ENCODE measurements around the gene ARMH3. TPM values are rescaled to one million over a fixed set of nuclear protein-coding genes. Genes with fewer than 3 reads are reported as not detected.
A peak's percentile ranks its signal among the peaks of the same experiment; 100 is the strongest.
"Not testable (repeated sequence)": the region's sequence is repeated elsewhere in the genome, so short reads cannot be mapped to it uniquely, and the experiment has no call there.

The ARMH3 gene
- total RNA-seq, 2 donors from 2014 or later: 36.5 to 39.3 TPM

GRCh38 chr10:102020938-102021337, 35.0 kb downstream of the ARMH3 start:
- H3K27me3 Mint-ChIP-seq: no peaks in the 10 kb centered on the region

GRCh38 chr10:102017295-102017694, 38.7 kb downstream of the ARMH3 start:
- H3K9me3 Mint-ChIP-seq: no peaks in the 10 kb centered on the region
- H3K4me3 Mint-ChIP-seq: no peak overlapping the region
- no peaks in the 10 kb centered on the region for H3K27me3 Mint-ChIP-seq
- no peak overlapping the region for H3K27ac Mint-ChIP-seq
- H3K4me1 Mint-ChIP-seq (ENCODE audit: low read depth in 2 of 2): no peaks in the 10 kb centered on the region
- ATAC-seq: no peak
- no peak for DNase-seq (ENCODE audit: low spot score)
- peaks cover 14% of the 10 kb centered on the region for H3K36me3 Mint-ChIP-seq

More at GRCh38 chr10:102020938-102021337, 35.0 kb downstream of the ARMH3 start:
- Mint-ChIP-seq H3K27ac (no peak overlapping the region), H3K4me3 (no peak overlapping the region), H3K4me1 (ENCODE audit: low read depth in 2 of 2) (no peaks in the 10 kb centered on the region), H3K36me3 (peaks cover 14% of the 10 kb centered on the region), H3K9me3 (no peaks in the 10 kb centered on the region)
- DNase-seq (ENCODE audit: low spot score) (no peak), ATAC-seq (no peak)

GRCh38 chr10:102016416-102016815, 39.6 kb downstream of the ARMH3 start:
- Mint-ChIP-seq H3K4me1 (ENCODE audit: low read depth in 2 of 2) (no peaks in the 10 kb centered on the region), H3K4me3 (no peak overlapping the region), H3K27me3 (no peaks in the 10 kb centered on the region), H3K27ac (no peak overlapping the region), H3K9me3 (no peaks in the 10 kb centered on the region), H3K36me3 (peaks cover 14% of the 10 kb centered on the region)
- no peak for ATAC-seq
- no peak for DNase-seq (ENCODE audit: low spot score)

- peaks cover 5% of the 10 kb centered on the region for H3K36me3 Mint-ChIP-seq
- H3K9me3 Mint-ChIP-seq: no peaks in the 10 kb centered on the region
- no peak overlapping the region for H3K27ac Mint-ChIP-seq
- H3K4me3 Mint-ChIP-seq: no peak overlapping the region
- H3K27me3 Mint-ChIP-seq: no peaks in the 10 kb centered on the region
- no peak for DNase-seq (ENCODE audit: low spot score)
- no peaks in the 10 kb centered on the region for H3K4me1 Mint-ChIP-seq (ENCODE audit: low read depth in 2 of 2)
- ATAC-seq: no peak
These were observed 45.0 kb downstream of the ARMH3 start for GRCh38 chr10:102010961-102011360.

GRCh38 chr10:102009801-102010425, 46.1 kb downstream of the ARMH3 start:
- peaks cover 6% of the 10 kb centered on the region for H3K36me3 Mint-ChIP-seq
- DNase-seq (ENCODE audit: low spot score) (peak; percentile 76), ATAC-seq (peak; percentile 75 to 78)
- no peak overlapping the region for H3K27ac Mint-ChIP-seq
- no peak overlapping the region for H3K4me3 Mint-ChIP-seq
- no peaks in the 10 kb centered on the region for H3K9me3 Mint-ChIP-seq
- no peaks in the 10 kb centered on the region for H3K27me3 Mint-ChIP-seq
- H3K4me1 Mint-ChIP-seq (ENCODE audit: low read depth in 2 of 2): no peaks in the 10 kb centered on the region

- Mint-ChIP-seq H3K27ac (no peak overlapping the region), H3K4me1 (ENCODE audit: low read depth in 2 of 2) (peaks cover 0 to 4% of the 10 kb centered on the region in 2 donors), H3K36me3 (peaks cover 11% of the 10 kb centered on the region), H3K4me3 (no peak overlapping the region), H3K9me3 (no peaks in the 10 kb centered on the region), H3K27me3 (no peaks in the 10 kb centered on the region)
- no peak for DNase-seq (ENCODE audit: low spot score)
- ATAC-seq: no peak
These were observed 48.2 kb downstream of the ARMH3 start for GRCh38 chr10:102007796-102008195.

GRCh38 chr10:102007031-102007430, 48.9 kb downstream of the ARMH3 start:
- ATAC-seq: not testable (repeated sequence)

GRCh38 chr10:102004376-102004775, 51.6 kb downstream of the ARMH3 start:
- Mint-ChIP-seq H3K4me1 (ENCODE audit: low read depth in 2 of 2) (peaks cover 14 to 15% of the 10 kb centered on the region in 2 donors), H3K9me3 (no peaks in the 10 kb centered on the region), H3K4me3 (no peak overlapping the region), H3K27ac (peak overlapping the region in 1 of 2 donors; percentile 33), H3K36me3 (peaks cover 25% of the 10 kb centered on the region), H3K27me3 (no peaks in the 10 kb centered on the region)
- DNase-seq (ENCODE audit: low spot score) (no peak), ATAC-seq (no peak)

More at GRCh38 chr10:102007031-102007430, 48.9 kb downstream of the ARMH3 start:
- H3K4me3 Mint-ChIP-seq; H3K27ac Mint-ChIP-seq; H3K27me3 Mint-ChIP-seq; H3K4me1 Mint-ChIP-seq (ENCODE audit: low read depth in 2 of 2); DNase-seq (ENCODE audit: low spot score); H3K9me3 Mint-ChIP-seq: not testable (repeated sequence)
- H3K36me3 Mint-ChIP-seq: peaks cover 15% of the 10 kb centered on the region

GRCh38 chr10:102003541-102003940, 52.4 kb downstream of the ARMH3 start:
- DNase-seq (ENCODE audit: low spot score) (no peak), ATAC-seq (no peak)
- Mint-ChIP-seq H3K9me3 (no peaks in the 10 kb centered on the region), H3K27me3 (no peaks in the 10 kb centered on the region), H3K4me3 (no peak overlapping the region), H3K27ac (no peak overlapping the region), H3K4me1 (ENCODE audit: low read depth in 2 of 2) (peaks cover 14 to 15% of the 10 kb centered on the region in 2 donors), H3K36me3 (peaks cover 25% of the 10 kb centered on the region)

- H3K4me1 Mint-ChIP-seq (ENCODE audit: low read depth in 2 of 2): peaks cover 14 to 15% of the 10 kb centered on the region in 2 donors
- no peaks in the 10 kb centered on the region for H3K9me3 Mint-ChIP-seq
- peak overlapping the region; percentile 1 to 63 for H3K27ac Mint-ChIP-seq
- H3K4me3 Mint-ChIP-seq: peak overlapping the region; percentile 26
- H3K27me3 Mint-ChIP-seq: no peaks in the 10 kb centered on the region
- DNase-seq (ENCODE audit: low spot score): no peak
- peak in 1 of 2 donors; percentile 74 for ATAC-seq
- peaks cover 25% of the 10 kb centered on the region for H3K36me3 Mint-ChIP-seq
These were observed 54.4 kb downstream of the ARMH3 start for GRCh38 chr10:102001435-102002068.

GRCh38 chr10:101997803-101998202, 58.2 kb downstream of the ARMH3 start:
- no peak overlapping the region for H3K27ac Mint-ChIP-seq
- peaks cover 14 to 15% of the 10 kb centered on the region in 2 donors for H3K4me1 Mint-ChIP-seq (ENCODE audit: low read depth in 2 of 2)
- no peaks in the 10 kb centered on the region for H3K27me3 Mint-ChIP-seq
- ATAC-seq (no peak), DNase-seq (ENCODE audit: low spot score) (no peak)
- no peak overlapping the region for H3K4me3 Mint-ChIP-seq
- H3K9me3 Mint-ChIP-seq: no peaks in the 10 kb centered on the region
- peaks cover 18% of the 10 kb centered on the region for H3K36me3 Mint-ChIP-seq

- Mint-ChIP-seq H3K36me3 (peaks cover 4% of the 10 kb centered on the region), H3K27ac (peak overlapping the region in 1 of 2 donors; percentile 9), H3K9me3 (no peaks in the 10 kb centered on the region), H3K4me1 (ENCODE audit: low read depth in 2 of 2) (peaks cover 0 to 3% of the 10 kb centered on the region in 2 donors), H3K27me3 (no peaks in the 10 kb centered on the region), H3K4me3 (no peak overlapping the region)
- DNase-seq (ENCODE audit: low spot score): no peak
- ATAC-seq: no peak
These were observed 60.4 kb downstream of the ARMH3 start for GRCh38 chr10:101995451-101996063.

- ATAC-seq: no peak
- Mint-ChIP-seq H3K36me3 (peaks cover 4% of the 10 kb centered on the region), H3K27ac (no peak overlapping the region), H3K4me1 (ENCODE audit: low read depth in 2 of 2) (peaks cover 0 to 3% of the 10 kb centered on the region in 2 donors), H3K4me3 (no peak overlapping the region), H3K9me3 (no peaks in the 10 kb centered on the region), H3K27me3 (no peaks in the 10 kb centered on the region)
- no peak for DNase-seq (ENCODE audit: low spot score)
These were observed 62.2 kb downstream of the ARMH3 start for GRCh38 chr10:101993651-101994200.

- DNase-seq (ENCODE audit: low spot score): no peak
- H3K36me3 Mint-ChIP-seq: peaks cover 4% of the 10 kb centered on the region
- no peaks in the 10 kb centered on the region for H3K9me3 Mint-ChIP-seq
- H3K4me3 Mint-ChIP-seq: no peak overlapping the region
- H3K4me1 Mint-ChIP-seq (ENCODE audit: low read depth in 2 of 2): peaks cover 0 to 3% of the 10 kb centered on the region in 2 donors
- no peak overlapping the region for H3K27ac Mint-ChIP-seq
- H3K27me3 Mint-ChIP-seq: no peaks in the 10 kb centered on the region
- ATAC-seq: no peak
These were observed 62.8 kb downstream of the ARMH3 start for GRCh38 chr10:101993221-101993620.
